Measurements from ENCODE around the gene EDN2.

EDN2 gene

GRCh38 chr1:41498804-41499203, 14.3 kb upstream of the EDN2 start:
- TF ChIP-seq POU6F1 (CRISPR knock-in tag; IDR thresholded peaks at IDR 0.05; ENCODE audit: borderline replicate concordance, low read depth), result no peak
- TF ChIP-seq ARNTL (CRISPR knock-in tag; IDR thresholded peaks at IDR 0.05; ENCODE audit: borderline replicate concordance, low read depth), result no peak
- TF ChIP-seq CSRNP3 (CRISPR knock-in tag; IDR thresholded peaks at IDR 0.05), result no peak
- TF ChIP-seq PPARA (CRISPR knock-in tag; IDR thresholded peaks at IDR 0.05; ENCODE audit: borderline replicate concordance), result no peak
- no peak for TF ChIP-seq TOX (CRISPR knock-in tag; IDR thresholded peaks at IDR 0.05; ENCODE audit: borderline replicate concordance)
- TF ChIP-seq OSR1 (CRISPR knock-in tag; IDR thresholded peaks at IDR 0.05), result no peak
- TF ChIP-seq ZC3H10 (CRISPR knock-in tag; IDR thresholded peaks at IDR 0.05), result no peak
- no peak for TF ChIP-seq ISL1 (CRISPR knock-in tag; IDR thresholded peaks at IDR 0.05)
- TF ChIP-seq ZFP30 (CRISPR knock-in tag; IDR thresholded peaks at IDR 0.05), result no peak
- TF ChIP-seq RARB (CRISPR knock-in tag; IDR thresholded peaks at IDR 0.05), result no peak
- TF ChIP-seq SNAI2 (CRISPR knock-in tag; IDR thresholded peaks at IDR 0.05), result no peak
- no peak for TF ChIP-seq ZFP3 (CRISPR knock-in tag; IDR thresholded peaks at IDR 0.05)
- TF ChIP-seq ZNF8 (CRISPR knock-in tag; IDR thresholded peaks at IDR 0.05), result no peak
- peak; percentile 72 for ATAC-seq

GRCh38 chr1:41498391-41498790, 13.9 kb upstream of the EDN2 start:
- ATAC-seq, result peak; percentile 44

GRCh38 chr1:41497461-41498030, 13.1 kb upstream of the EDN2 start:
- TF ChIP-seq CREB5 (CRISPR knock-in tag; IDR thresholded peaks at IDR 0.05; ENCODE audit: low read depth), result no peak
- TF ChIP-seq SNAI2 (CRISPR knock-in tag; IDR thresholded peaks at IDR 0.05), result no peak
- no peak for TF ChIP-seq ESRRG (CRISPR knock-in tag; IDR thresholded peaks at IDR 0.05)
- TF ChIP-seq ZNF565 (CRISPR knock-in tag; conservative IDR thresholded peaks at IDR 0.05; ENCODE audit: low read depth), result no peak
- no peak for TF ChIP-seq CSRNP3 (CRISPR knock-in tag; IDR thresholded peaks at IDR 0.05)
- no peak for ATAC-seq

More at GRCh38 chr1:41498391-41498790, 13.9 kb upstream of the EDN2 start:
- TF ChIP-seq TSHZ2 (CRISPR knock-in tag; IDR thresholded peaks at IDR 0.05) (no peak), PPARA (CRISPR knock-in tag; IDR thresholded peaks at IDR 0.05; ENCODE audit: borderline replicate concordance) (no peak)

GRCh38 chr1:41497056-41497440, 12.6 kb upstream of the EDN2 start:
- no peak for ATAC-seq
- TF ChIP-seq ZNF70 (CRISPR knock-in tag; IDR thresholded peaks at IDR 0.05) (no peak), ZC3H10 (CRISPR knock-in tag; IDR thresholded peaks at IDR 0.05) (no peak), SNAI2 (CRISPR knock-in tag; IDR thresholded peaks at IDR 0.05) (no peak), RARB (CRISPR knock-in tag; IDR thresholded peaks at IDR 0.05) (no peak), GLIS3 (CRISPR knock-in tag; IDR thresholded peaks at IDR 0.05) (no peak), BACH2 (CRISPR knock-in tag; IDR thresholded peaks at IDR 0.05; ENCODE audit: borderline replicate concordance) (no peak), ZNF565 (CRISPR knock-in tag; conservative IDR thresholded peaks at IDR 0.05; ENCODE audit: low read depth) (no peak), PPARA (CRISPR knock-in tag; IDR thresholded peaks at IDR 0.05; ENCODE audit: borderline replicate concordance) (no peak), TCF4 (CRISPR knock-in tag; IDR thresholded peaks at IDR 0.05; ENCODE audit: borderline replicate concordance) (no peak), CREB5 (CRISPR knock-in tag; IDR thresholded peaks at IDR 0.05; ENCODE audit: low read depth) (no peak), TSHZ2 (CRISPR knock-in tag; IDR thresholded peaks at IDR 0.05) (no peak), ZFP30 (CRISPR knock-in tag; IDR thresholded peaks at IDR 0.05) (no peak), CSDC2 (CRISPR knock-in tag; IDR thresholded peaks at IDR 0.05) (no peak), ZNF8 (CRISPR knock-in tag; IDR thresholded peaks at IDR 0.05) (no peak)

Measured in SK-N-SH treated with all-trans-retinoic acid at 6 μM for 48 hours (cell line).